AG04449 (cell line): ENCODE results near the gene TXNDC11.

Source experiments
- CTCF ChIA-PET: fragments of 350-600 bp; formaldehyde crosslinking; extraction: SDS; loops from one replicate; lab custom pipeline; 2021; ENCODE audit warnings: antibody characterized with exemption; lab: Yijun Ruan, JAX
- POLR2A ChIA-PET: fragments of 400-600, 350-600 bp; formaldehyde crosslinking; extraction: SDS; loops from one replicate; lab custom pipeline; 2020; ENCODE audit warnings: antibody characterized with exemption, inconsistent platforms; lab: Yijun Ruan, JAX
- DNase-seq: peaks from one replicate; pipeline ENCODE4 v3.0.0-alpha.2; 2010; ENCODE audit warnings: low read depth, low spot score
- H3K4me3 ChIP-seq: 2 replicates; pipeline ENCODE4 v1.5.1; 2011; ENCODE audit warnings: low read depth, mild to moderate bottlenecking, control low read depth, low read length
- TF ChIP-seq, protein P1 (sequence below): IDR thresholded peaks from one replicate; pipeline ENCODE4 v1.5.1; 2011; ENCODE audit warnings: mild to moderate bottlenecking, moderate library complexity, low read length, control low read depth, inconsistent platforms; ENCODE audit not compliant: insufficient read depth; ENCODE audit errors: missing control alignments

The TXNDC11 gene

DNA sequence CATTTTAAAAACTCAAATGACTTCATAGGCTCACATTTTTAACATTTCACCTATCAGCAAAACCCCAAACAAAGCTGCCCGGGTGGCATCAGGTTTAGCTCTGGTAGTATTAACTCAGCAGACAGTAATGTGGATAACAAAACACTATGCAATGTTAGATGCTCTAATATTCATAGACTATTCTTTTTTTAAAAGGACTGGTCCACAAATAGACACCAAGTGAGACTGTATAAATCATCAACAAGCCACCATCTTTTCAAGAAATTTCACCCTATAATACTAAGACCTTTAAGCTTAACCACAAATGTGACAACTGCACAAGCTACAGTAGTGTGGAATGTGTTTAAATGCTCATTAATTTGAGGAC, 54.2 kb downstream of the TXNDC11 start:
- no peak for DNase-seq
- TF ChIP-seq, protein P1, sequence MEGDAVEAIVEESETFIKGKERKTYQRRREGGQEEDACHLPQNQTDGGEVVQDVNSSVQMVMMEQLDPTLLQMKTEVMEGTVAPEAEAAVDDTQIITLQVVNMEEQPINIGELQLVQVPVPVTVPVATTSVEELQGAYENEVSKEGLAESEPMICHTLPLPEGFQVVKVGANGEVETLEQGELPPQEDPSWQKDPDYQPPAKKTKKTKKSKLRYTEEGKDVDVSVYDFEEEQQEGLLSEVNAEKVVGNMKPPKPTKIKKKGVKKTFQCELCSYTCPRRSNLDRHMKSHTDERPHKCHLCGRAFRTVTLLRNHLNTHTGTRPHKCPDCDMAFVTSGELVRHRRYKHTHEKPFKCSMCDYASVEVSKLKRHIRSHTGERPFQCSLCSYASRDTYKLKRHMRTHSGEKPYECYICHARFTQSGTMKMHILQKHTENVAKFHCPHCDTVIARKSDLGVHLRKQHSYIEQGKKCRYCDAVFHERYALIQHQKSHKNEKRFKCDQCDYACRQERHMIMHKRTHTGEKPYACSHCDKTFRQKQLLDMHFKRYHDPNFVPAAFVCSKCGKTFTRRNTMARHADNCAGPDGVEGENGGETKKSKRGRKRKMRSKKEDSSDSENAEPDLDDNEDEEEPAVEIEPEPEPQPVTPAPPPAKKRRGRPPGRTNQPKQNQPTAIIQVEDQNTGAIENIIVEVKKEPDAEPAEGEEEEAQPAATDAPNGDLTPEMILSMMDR: no peak
- POLR2A ChIA-PET: no interaction called here
- H3K4me3 ChIP-seq: no peak overlapping the region
- CTCF ChIA-PET: interaction anchor here (1.0 to 4.5 kb wide), 7 partner anchors 9 to 292 kb away, joined by 3 to 33 read pairs (median 6); no protein-coding TSS in a partner anchor

DNA sequence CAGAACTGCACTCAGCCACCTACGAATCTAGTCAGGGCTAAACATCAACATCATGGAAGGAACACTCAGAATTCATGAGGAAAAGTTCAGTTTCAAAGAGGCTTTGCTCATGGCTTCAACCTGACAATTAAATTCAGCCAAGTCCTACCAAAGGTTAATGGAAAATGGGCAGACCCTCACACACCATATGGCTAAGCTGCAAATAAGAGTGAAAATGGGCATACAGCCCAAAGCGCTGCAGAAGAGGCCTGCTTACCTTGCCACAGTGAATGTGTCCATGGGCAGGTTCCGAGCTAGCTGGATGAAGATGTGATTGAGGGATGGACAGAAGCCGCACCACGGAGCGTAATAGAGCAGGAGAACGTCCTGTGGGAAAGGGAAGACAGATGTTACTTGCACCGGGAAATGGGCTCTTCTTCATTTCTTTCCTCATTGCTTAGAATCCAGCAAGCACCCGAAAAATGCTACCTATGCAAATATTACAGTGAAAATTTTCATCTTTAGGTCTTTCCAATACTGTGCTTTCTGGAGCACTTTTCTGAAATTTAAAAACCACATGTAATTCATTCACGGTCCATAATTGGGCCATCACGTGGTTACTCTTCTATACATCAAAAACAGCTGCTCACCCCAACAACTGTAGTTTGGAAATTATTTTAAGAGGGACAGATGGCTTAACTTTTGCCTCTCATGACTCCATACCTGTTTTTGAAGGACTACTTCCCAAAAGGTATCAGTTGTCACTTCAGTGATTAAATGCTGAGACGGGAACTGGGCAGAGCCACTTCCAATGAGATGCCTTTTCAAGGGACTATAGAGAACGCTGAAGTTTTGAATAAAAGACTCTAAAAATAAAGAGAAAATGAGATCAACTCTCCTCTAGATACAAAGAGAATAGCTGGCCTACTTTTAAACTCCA, 54.8 kb downstream of the TXNDC11 start:
- POLR2A ChIA-PET: no interaction called here

GRCh38 chr16:11686713-11687380, 55.8 kb downstream of the TXNDC11 start:
- CTCF ChIA-PET: interaction anchor here (0.6 kb wide), 1 partner anchor 21 kb away, joined by 3 read pairs; no protein-coding TSS in a partner anchor
- TF ChIP-seq, protein P1: no peak
- H3K4me3 ChIP-seq: no peak overlapping the region
- POLR2A ChIA-PET: no interaction called here
- no peak for DNase-seq

More for the DNA sequence above, 54.8 kb downstream of the TXNDC11 start:
- H3K4me3 ChIP-seq: no peak overlapping the region
- DNase-seq: no peak
- TF ChIP-seq, protein P1: no peak
- CTCF ChIA-PET: interaction anchor here (1.0 to 4.5 kb wide), 6 partner anchors 8 to 292 kb away, joined by 3 to 33 read pairs (median 7); no protein-coding TSS in a partner anchor

DNA sequence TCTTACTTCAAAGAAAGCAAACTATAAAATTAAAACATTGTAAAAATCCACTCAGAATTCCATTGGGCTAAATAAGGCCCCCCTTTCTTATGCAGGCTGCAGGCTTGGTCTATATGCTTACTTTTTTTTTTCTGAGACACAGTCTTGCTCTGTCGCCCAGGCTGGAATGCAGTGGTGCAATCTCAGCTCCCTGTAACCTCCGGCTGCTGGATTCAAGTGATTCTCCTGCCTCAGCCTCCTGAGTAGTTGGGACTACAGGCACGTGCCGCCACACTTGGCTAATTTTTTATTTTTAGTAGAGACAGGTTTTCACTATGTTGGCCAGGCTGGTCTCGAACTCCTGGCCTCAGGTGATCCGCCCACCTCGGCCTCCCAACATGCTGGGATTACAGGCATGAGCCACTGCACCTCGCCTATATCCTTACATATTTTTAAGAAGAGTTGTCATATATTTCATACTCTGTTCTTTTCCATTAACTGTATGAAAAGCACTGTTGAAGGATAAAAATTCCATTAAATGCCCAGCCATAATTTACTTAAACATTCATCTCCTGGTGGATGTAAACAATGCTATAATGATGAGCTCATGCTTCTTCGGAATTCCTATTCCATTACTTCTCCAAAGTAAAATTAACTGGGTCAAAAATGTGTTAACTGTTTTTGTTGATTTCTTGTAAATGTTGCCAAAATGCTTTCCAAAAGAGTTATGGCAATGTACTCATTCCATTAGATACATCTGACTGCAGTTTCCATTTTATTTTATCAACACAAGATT, 56.6 kb downstream of the TXNDC11 start:
- no peak for DNase-seq
- H3K4me3 ChIP-seq: no peak overlapping the region
- ChIA-PET POLR2A (no interaction called here), CTCF (interaction anchor here (0.6 to 1.5 kb wide), 2 partner anchors 22 to 111 kb away, joined by 3 read pairs; partner anchors contain the start of gene ZC3H7A)
- TF ChIP-seq, protein P1: no peak

GRCh38 chr16:11684231-11685025, 58.2 kb downstream of the TXNDC11 start:
- ChIA-PET CTCF (interaction anchor here (0.7 to 1.8 kb wide), 4 partner anchors 17 to 288 kb away, joined by 4 to 5 read pairs (median 4); no protein-coding TSS in a partner anchor), POLR2A (no interaction called here)
- no peak overlapping the region for H3K4me3 ChIP-seq
- DNase-seq: no peak
- TF ChIP-seq, protein P1: no peak
